Measurements from ENCODE around the gene PRKN.
A peak's percentile ranks its signal among the peaks of the same experiment; 100 is the strongest.

Gene PRKN

GRCh38 chr6:161374971-161375873 lies 1352.3 kb downstream of the PRKN start:
- no peak overlapping the region for H2AFZ ChIP-seq (ENCODE audit: low read depth)
- H3K4me1 ChIP-seq (ENCODE audit: low read depth, poor library complexity, severe bottlenecking) = peaks cover 4% of the 10 kb centered on the region
- no peak overlapping the region for H3K27ac ChIP-seq
- H3K9ac ChIP-seq = no peak overlapping the region
- no peak for TF ChIP-seq CTCF (conservative IDR thresholded peaks at IDR 0.05; ENCODE audit: low read depth, low read length)
- no peak overlapping the region for H3K4me3 ChIP-seq (IDR thresholded peaks at IDR 0.05; ENCODE audit: insufficient read depth, low read depth, low read length)
- H3K36me3 ChIP-seq (ENCODE audit: insufficient read depth) = no peaks in the 10 kb centered on the region
- no peaks in the 10 kb centered on the region for H3K27me3 ChIP-seq (ENCODE audit: insufficient read depth, low read depth)
- H3K4me2 ChIP-seq = no peak overlapping the region
- H3K79me2 ChIP-seq (ENCODE audit: insufficient read depth, low read depth) = no peaks in the 10 kb centered on the region
- no peaks in the 10 kb centered on the region for H4K20me1 ChIP-seq (ENCODE audit: insufficient read depth)

GRCh38 chr6:161373905-161374451 lies 1353.6 kb downstream of the PRKN start:
- no peaks in the 10 kb centered on the region for H3K36me3 ChIP-seq (ENCODE audit: insufficient read depth)
- H3K9ac ChIP-seq = no peak overlapping the region
- H3K27ac ChIP-seq = no peak overlapping the region
- TF ChIP-seq CTCF (conservative IDR thresholded peaks at IDR 0.05; ENCODE audit: low read depth, low read length) = peak; percentile 98
- H3K79me2 ChIP-seq (ENCODE audit: insufficient read depth, low read depth) = no peaks in the 10 kb centered on the region
- H3K4me3 ChIP-seq (IDR thresholded peaks at IDR 0.05; ENCODE audit: insufficient read depth, low read depth, low read length) = no peak overlapping the region
- no peaks in the 10 kb centered on the region for H4K20me1 ChIP-seq (ENCODE audit: insufficient read depth)
- H3K4me1 ChIP-seq (ENCODE audit: low read depth, poor library complexity, severe bottlenecking) = peaks cover 4% of the 10 kb centered on the region
- no peaks in the 10 kb centered on the region for H3K27me3 ChIP-seq (ENCODE audit: insufficient read depth, low read depth)
- no peak overlapping the region for H3K4me2 ChIP-seq
- no peak overlapping the region for H2AFZ ChIP-seq (ENCODE audit: low read depth)

- no peak overlapping the region for H3K27ac ChIP-seq
- no peaks in the 10 kb centered on the region for H4K20me1 ChIP-seq (ENCODE audit: insufficient read depth)
- no peak overlapping the region for H3K4me3 ChIP-seq (IDR thresholded peaks at IDR 0.05; ENCODE audit: insufficient read depth, low read depth, low read length)
- H3K9ac ChIP-seq = no peak overlapping the region
- no peaks in the 10 kb centered on the region for H3K36me3 ChIP-seq (ENCODE audit: insufficient read depth)
- no peaks in the 10 kb centered on the region for H3K79me2 ChIP-seq (ENCODE audit: insufficient read depth, low read depth)
- no peaks in the 10 kb centered on the region for H3K27me3 ChIP-seq (ENCODE audit: insufficient read depth, low read depth)
- no peak for TF ChIP-seq CTCF (conservative IDR thresholded peaks at IDR 0.05; ENCODE audit: low read depth, low read length)
- H3K4me1 ChIP-seq (ENCODE audit: low read depth, poor library complexity, severe bottlenecking) = peaks cover 4% of the 10 kb centered on the region
- H2AFZ ChIP-seq (ENCODE audit: low read depth) = no peak overlapping the region
- H3K4me2 ChIP-seq = no peak overlapping the region
Measured at GRCh38 chr6:161372422-161372793, 1355.2 kb downstream of the PRKN start.

GRCh38 chr6:161370880-161371279 lies 1356.7 kb downstream of the PRKN start:
- no peak overlapping the region for H2AFZ ChIP-seq (ENCODE audit: low read depth)

More at GRCh38 chr6:161370880-161371279, 1356.7 kb downstream of the PRKN start:
- Histone ChIP-seq H3K27me3 (ENCODE audit: insufficient read depth, low read depth) (no peaks in the 10 kb centered on the region), H3K36me3 (ENCODE audit: insufficient read depth) (no peaks in the 10 kb centered on the region), H3K4me1 (ENCODE audit: low read depth, poor library complexity, severe bottlenecking) (peaks cover 4% of the 10 kb centered on the region), H3K4me2 (no peak overlapping the region), H3K79me2 (ENCODE audit: insufficient read depth, low read depth) (no peaks in the 10 kb centered on the region), H3K9ac (no peak overlapping the region), H4K20me1 (ENCODE audit: insufficient read depth) (no peaks in the 10 kb centered on the region), H3K27ac (no peak overlapping the region), H3K4me3 (IDR thresholded peaks at IDR 0.05; ENCODE audit: insufficient read depth, low read depth, low read length) (no peak overlapping the region)
- peak; percentile 84 for TF ChIP-seq CTCF (conservative IDR thresholded peaks at IDR 0.05; ENCODE audit: low read depth, low read length)
